Natural killer cell (primary cell): ENCODE results near the gene TMEM141. TPM values are rescaled to one million over a fixed set of nuclear protein-coding genes. Genes with fewer than 3 reads are reported as not detected.

ENCODE experiments used
- ATAC-seq, 3 donors: fragments of 150-1000 bp in 2 of 3; fragments of 200-7000 bp in 1 of 3; cut with Tn5 transposase; 1 replicate in 1 of 3; 2 replicates in 2 of 3; pipeline ENCODE4 v1.10.0; 2021; ENCODE audit warnings: mild to moderate bottlenecking in 2 of 3, moderate library complexity in 2 of 3
- DNase-seq, 2 donors: peaks; one replicate each; pipeline versions ENCODE4 v3.0.0 to v3.0.0-alpha.2; 2013 to 2021; ENCODE audit warnings: mixed read lengths in 1 of 2
- H3K27ac ChIP-seq: one replicate; pipeline ENCODE4 v1.5.1; 2013; ENCODE audit warnings: mild to moderate bottlenecking, low read length
- H3K27me3 ChIP-seq: one replicate; pipeline ENCODE4 v1.6.1; 2013; ENCODE audit warnings: low read length; ENCODE audit not compliant: control insufficient read depth, insufficient read depth
- H3K36me3 ChIP-seq: one replicate; pipeline ENCODE4 v1.6.1; 2013; ENCODE audit warnings: low read length; ENCODE audit not compliant: control insufficient read depth, insufficient read depth
- H3K4me1 ChIP-seq: one replicate; pipeline ENCODE4 v1.6.1; 2013; ENCODE audit warnings: low read length; ENCODE audit not compliant: control insufficient read depth, insufficient read depth
- H3K4me3 ChIP-seq: one replicate; pipeline ENCODE4 v1.5.1; 2013; ENCODE audit warnings: low read length
- H3K9me3 ChIP-seq: one replicate; pipeline ENCODE4 v1.6.1; 2013; ENCODE audit warnings: low read length; ENCODE audit not compliant: control insufficient read depth, insufficient read depth
- H3K27ac Mint-ChIP-seq, 2 donors: one replicate each; pipeline ENCODE4 v1.8.0; 2022; ENCODE audit warnings: mild to moderate bottlenecking in 2 of 2, mixed read lengths in 2 of 2, moderate library complexity in 1 of 2
- H3K27me3 Mint-ChIP-seq, 2 donors: one replicate each; pipeline ENCODE4 v1.8.0; 2022; ENCODE audit warnings: low read depth in 2 of 2, mixed read lengths in 2 of 2
- H3K36me3 Mint-ChIP-seq: one replicate; pipeline ENCODE4 v1.8.0; 2022; ENCODE audit warnings: mixed read lengths
- H3K4me1 Mint-ChIP-seq, 2 donors: one replicate each; pipeline ENCODE4 v1.8.0; 2022; ENCODE audit warnings: mixed read lengths in 2 of 2
- H3K4me3 Mint-ChIP-seq: one replicate; pipeline ENCODE4 v1.8.0; 2022; ENCODE audit warnings: mild to moderate bottlenecking, moderate library complexity, mixed read lengths
- H3K9me3 Mint-ChIP-seq, 2 donors: one replicate each; pipeline ENCODE4 v1.8.0; 2022; ENCODE audit warnings: mixed read lengths in 2 of 2
- CTCF ChIP-seq: fragments of 200-600 bp; IDR thresholded peaks from one replicate; pipeline ENCODE4 v1.8.0; 2022; ENCODE audit warnings: antibody characterized with exemption
- WGBS: methylation state at CpG from one replicate; pipeline ENCODE4 v1.1.7; 2013; ENCODE audit warnings: missing lambda C conversion rate; ENCODE audit not compliant: insufficient coverage; 5-methylcytosine and 5-hydroxymethylcytosine counted together
- intact Hi-C: fragments of 100-400 bp; cut with micrococcal nuclease; formaldehyde crosslinking; loops from one replicate; pipeline ENCODE4 v1.14.2; 2022
- total RNA-seq, 4 donors: library from RNA; stranded (reverse); fragments of 120-200 nt in 1 of 4; gene quantifications; one replicate each; pipeline versions ENCODE4 v1.2.3 to v1.2.4, GENCODE V29; 2013 to 2022

The TMEM141 gene
- 10 to 100 TPM; 22.4 to 26.9 (median 26.6) TPM for total RNA-seq
- total RNA-seq (2013) = 34.7 TPM

- Mint-ChIP-seq H3K4me3 (peak within 1 kb of the TSS; percentile 80), H3K9me3 (no peaks in the 10 kb centered on the region), H3K4me1 (peaks cover 27 to 34% of the 10 kb centered on the region in 2 donors), H3K27me3 (peaks cover 0 to 4% of the 10 kb centered on the region in 2 donors), H3K27ac (peak within 1 kb of the TSS; percentile 89 to 91), H3K36me3 (no peaks in the 10 kb centered on the region)
- H3K9me3 ChIP-seq = no peaks in the 10 kb centered on the region
- ATAC-seq = peak; percentile 84 to 96 (median 86)
- peaks cover 43% of the 10 kb centered on the region for H3K4me1 ChIP-seq
- WGBS = under 1% methylated on average over 70 of the region's 70 CpGs
- peaks cover 9% of the 10 kb centered on the region for H3K36me3 ChIP-seq
- H3K27me3 ChIP-seq = no peaks in the 10 kb centered on the region
- H3K27ac ChIP-seq = peak within 1 kb of the TSS; percentile 88
- intact Hi-C loops = loop anchor here (5.0 kb wide), 1 partner anchor 451 kb away; the partner anchor contains the start of gene TUBB4B
- DNase-seq = peak; percentile 99 to 100
- H3K4me3 ChIP-seq = peak within 1 kb of the TSS; percentile 66
- TF ChIP-seq CTCF = no peak
These were observed at the start of gene TMEM141 for GRCh38 chr9:136790640-136791515. Gene TMEM141, plus strand, starts transcription at chr9:136791344. Its CDS starts 27 bp downstream, at chr9:136791371.

DNA sequence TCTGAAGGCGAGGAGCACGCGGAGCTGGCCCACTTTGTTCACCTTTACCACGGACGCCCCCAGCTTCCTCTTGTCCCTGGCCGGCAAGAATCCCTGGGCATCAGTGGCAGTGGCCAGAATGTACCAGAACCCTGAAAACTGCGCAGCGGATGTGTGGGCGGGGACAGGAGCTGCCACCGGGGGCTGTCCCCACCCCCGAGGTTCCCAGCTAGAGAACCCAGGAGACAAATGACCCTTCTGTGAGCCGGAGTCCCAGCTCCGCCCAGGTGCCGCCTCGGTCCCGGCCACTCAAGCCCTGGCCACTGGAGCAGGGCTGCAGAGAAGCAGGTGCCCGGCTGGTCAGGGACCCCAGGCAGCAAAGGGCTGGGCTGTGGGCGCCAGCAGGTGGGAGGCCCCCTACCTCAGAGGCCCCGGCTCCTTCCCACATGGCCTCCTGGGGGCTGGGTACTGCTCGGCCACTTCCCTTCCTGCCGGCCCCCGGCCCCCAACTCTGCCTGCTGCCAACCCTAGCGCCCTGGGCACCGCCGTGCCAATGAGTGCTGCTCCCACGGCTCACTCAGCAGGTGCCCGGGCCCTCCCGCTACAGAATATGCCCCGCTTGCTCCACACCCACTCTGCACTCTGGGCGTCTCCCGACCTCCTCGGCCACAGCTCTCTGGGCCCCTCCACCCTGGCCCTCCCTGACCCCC lies 49.1 kb upstream of the TMEM141 start:
- Histone ChIP-seq H3K27ac (peak overlapping the region; percentile 55), H3K4me3 (peak overlapping the region; percentile 59), H3K4me1 (peaks cover 23% of the 10 kb centered on the region), H3K9me3 (no peaks in the 10 kb centered on the region), H3K36me3 (no peaks in the 10 kb centered on the region), H3K27me3 (peaks cover 11% of the 10 kb centered on the region)
- Mint-ChIP-seq H3K27ac (no peak overlapping the region), H3K9me3 (no peaks in the 10 kb centered on the region), H3K4me3 (no peak overlapping the region), H3K27me3 (peaks cover 0 to 6% of the 10 kb centered on the region in 2 donors), H3K4me1 (no peaks in the 10 kb centered on the region), H3K36me3 (no peaks in the 10 kb centered on the region)
- no peak for TF ChIP-seq CTCF
- 8% methylated on average over 32 of the region's 32 CpGs for whole genome bisulfite sequencing
- peak in 1 of 2 donors; percentile 40 for DNase-seq
- peak in 1 of 3 donors; percentile 48 for ATAC-seq
- intact Hi-C loops = no loop called here

DNA sequence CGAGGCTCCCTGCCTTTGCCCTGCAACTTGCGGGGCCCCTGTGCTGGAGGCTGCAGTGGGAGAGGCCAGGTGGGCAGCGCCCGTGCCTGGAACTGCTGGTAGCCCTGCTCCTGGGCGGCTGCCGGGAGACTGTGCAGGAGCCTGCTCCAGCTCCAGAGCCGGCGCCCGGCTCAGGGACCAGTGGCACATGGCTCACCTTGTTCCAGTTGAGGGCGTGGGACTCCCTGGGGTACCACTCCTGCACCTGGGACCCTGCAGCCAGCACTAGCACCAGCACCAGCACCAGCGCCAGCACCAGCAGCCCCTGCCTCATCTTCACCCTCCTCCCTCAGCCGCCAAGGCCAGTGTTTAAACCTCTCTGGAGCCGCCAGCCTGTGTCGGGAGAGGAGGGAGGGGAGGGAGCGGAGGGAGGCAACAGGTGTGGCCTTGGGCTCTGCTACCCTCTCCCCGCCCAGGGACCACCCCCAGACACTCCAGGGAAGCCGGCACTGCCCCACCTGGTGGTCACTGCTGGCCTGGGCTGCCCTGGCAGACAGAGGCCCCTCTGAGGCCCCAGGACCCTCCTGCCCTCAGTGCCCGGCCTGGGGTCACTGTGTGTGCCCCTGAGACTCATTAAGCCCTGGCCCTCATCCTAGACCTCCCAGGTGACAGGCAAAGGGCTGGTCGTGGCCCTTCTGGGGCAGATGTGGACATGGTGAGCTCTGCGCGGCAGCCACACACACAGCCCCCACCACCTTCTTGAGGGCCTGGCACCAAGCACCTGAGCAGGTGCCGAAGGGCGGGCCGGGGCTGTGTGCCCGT lies 48.4 kb upstream of the TMEM141 start, which contains the start of gene LCN10:
LCN10 (minus strand) TSS at position 350 of the 801 bp plus-strand sequence; CDS start at position 313, 37 bp downstream.
- no peaks in the 10 kb centered on the region for H3K36me3 ChIP-seq
- peak within 1 kb of the TSS; percentile 55 for H3K27ac ChIP-seq
- ATAC-seq = no peak
- DNase-seq = no peak
- Mint-ChIP-seq H3K27me3 (peaks cover 0 to 7% of the 10 kb centered on the region in 2 donors), H3K9me3 (no peaks in the 10 kb centered on the region), H3K4me3 (no peak within 1 kb of the TSS), H3K27ac (no peak within 1 kb of the TSS), H3K36me3 (no peaks in the 10 kb centered on the region), H3K4me1 (no peaks in the 10 kb centered on the region)
- TF ChIP-seq CTCF = no peak
- no peaks in the 10 kb centered on the region for H3K9me3 ChIP-seq
- 75% methylated on average over 19 of the region's 25 CpGs for WGBS
- peaks cover 11% of the 10 kb centered on the region for H3K27me3 ChIP-seq
- H3K4me3 ChIP-seq = peak within 1 kb of the TSS; percentile 59
- intact Hi-C loops = no loop called here
- peaks cover 23% of the 10 kb centered on the region for H3K4me1 ChIP-seq
